ENCODE data around the gene BUD31.

GRCh38 chr7:99392659-99393354 is 16.0 kb upstream of the BUD31 start:
- TF ChIP-seq CTCF (CRISPR knock-in tag; IDR thresholded peaks at IDR 0.05) (no peak), ATF6 (CRISPR knock-in tag; conservative IDR thresholded peaks at IDR 0.05) (no peak), ZFP90 (CRISPR knock-in tag; IDR thresholded peaks at IDR 0.05; ENCODE audit: borderline replicate concordance) (no peak), BRCA1 (CRISPR knock-in tag; IDR thresholded peaks at IDR 0.05) (no peak), ZNF121 (CRISPR knock-in tag; IDR thresholded peaks at IDR 0.05) (no peak), YEATS4 (CRISPR knock-in tag; IDR thresholded peaks at IDR 0.05; ENCODE audit: borderline replicate concordance) (no peak), NONO (IDR thresholded peaks at IDR 0.05) (no peak), NONO (CRISPR knock-in tag; conservative IDR thresholded peaks at IDR 0.05) (no peak), RXRA (CRISPR knock-in tag; IDR thresholded peaks at IDR 0.05) (no peak), ZBTB39 (CRISPR knock-in tag; IDR thresholded peaks at IDR 0.05) (no peak), FOXA1 (IDR thresholded peaks at IDR 0.05) (no peak), FOXA1 (CRISPR knock-in tag; IDR thresholded peaks at IDR 0.05) (no peak), ZNF274 (CRISPR knock-in tag; IDR thresholded peaks at IDR 0.05) (no peak), ZNF644 (CRISPR knock-in tag; IDR thresholded peaks at IDR 0.05; ENCODE audit: low read depth) (no peak), HDAC1 (CRISPR knock-in tag; IDR thresholded peaks at IDR 0.05) (no peak)

Data from HepG2 (cell line).